ENCODE results near the gene EXT2. TPM values are rescaled to one million over a fixed set of nuclear protein-coding genes. Genes with fewer than 3 reads are reported as not detected.

The EXT2 gene
- total RNA-seq, 4 donors from 2014 or later = 47.8 to 80.4 (median 68.0) TPM

DNA sequence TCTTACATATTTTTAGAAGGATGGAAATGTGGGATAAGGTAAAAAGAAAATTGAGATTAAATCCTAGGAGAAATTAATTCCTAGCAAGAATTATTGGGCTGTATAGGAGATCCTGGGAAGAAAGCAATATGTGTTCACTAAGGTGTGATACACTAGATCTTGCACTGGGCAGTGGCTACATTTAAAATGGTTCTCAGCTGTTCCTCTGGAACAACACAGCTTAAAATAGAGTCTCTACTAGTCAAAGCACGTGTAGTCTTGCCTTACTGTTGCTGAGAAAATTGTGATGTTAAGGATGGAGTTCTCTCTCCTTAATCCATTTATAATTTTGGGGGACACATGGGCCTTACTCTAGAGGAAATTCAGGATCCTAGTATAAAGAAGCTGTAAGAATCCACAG, 54.9 kb downstream of the EXT2 start:
- intact Hi-C loops (cut with DNase I) = no loop called here
- DNase-seq (ENCODE audit: extremely low spot score) = no peak
- peaks cover 6 to 23% (median 7%) of the 10 kb centered on the region in 4 donors for H3K36me3 ChIP-seq
- H3K4me3 ChIP-seq = no peak overlapping the region
- peaks cover 0 to 12% (median 2%) of the 10 kb centered on the region in 4 donors for H3K4me1 ChIP-seq
- TF ChIP-seq, protein P1, sequence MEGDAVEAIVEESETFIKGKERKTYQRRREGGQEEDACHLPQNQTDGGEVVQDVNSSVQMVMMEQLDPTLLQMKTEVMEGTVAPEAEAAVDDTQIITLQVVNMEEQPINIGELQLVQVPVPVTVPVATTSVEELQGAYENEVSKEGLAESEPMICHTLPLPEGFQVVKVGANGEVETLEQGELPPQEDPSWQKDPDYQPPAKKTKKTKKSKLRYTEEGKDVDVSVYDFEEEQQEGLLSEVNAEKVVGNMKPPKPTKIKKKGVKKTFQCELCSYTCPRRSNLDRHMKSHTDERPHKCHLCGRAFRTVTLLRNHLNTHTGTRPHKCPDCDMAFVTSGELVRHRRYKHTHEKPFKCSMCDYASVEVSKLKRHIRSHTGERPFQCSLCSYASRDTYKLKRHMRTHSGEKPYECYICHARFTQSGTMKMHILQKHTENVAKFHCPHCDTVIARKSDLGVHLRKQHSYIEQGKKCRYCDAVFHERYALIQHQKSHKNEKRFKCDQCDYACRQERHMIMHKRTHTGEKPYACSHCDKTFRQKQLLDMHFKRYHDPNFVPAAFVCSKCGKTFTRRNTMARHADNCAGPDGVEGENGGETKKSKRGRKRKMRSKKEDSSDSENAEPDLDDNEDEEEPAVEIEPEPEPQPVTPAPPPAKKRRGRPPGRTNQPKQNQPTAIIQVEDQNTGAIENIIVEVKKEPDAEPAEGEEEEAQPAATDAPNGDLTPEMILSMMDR (IDR thresholded peaks at IDR 0.05) = no peak
- TF ChIP-seq POLR2A (IDR thresholded peaks at IDR 0.05; ENCODE audit: low read depth) = no peak
- no peak for TF ChIP-seq POLR2AphosphoS5 (IDR thresholded peaks at IDR 0.05)
- TF ChIP-seq EP300 (IDR thresholded peaks at IDR 0.05) = no peak
- no peaks in the 10 kb centered on the region for H3K27me3 ChIP-seq
- H3K27ac ChIP-seq (replicated peaks in 1 of 4) = no peak overlapping the region
- H3K9me3 ChIP-seq = no peaks in the 10 kb centered on the region
- WGBS = 68% methylated on average over 1 of the region's 1 CpG

DNA sequence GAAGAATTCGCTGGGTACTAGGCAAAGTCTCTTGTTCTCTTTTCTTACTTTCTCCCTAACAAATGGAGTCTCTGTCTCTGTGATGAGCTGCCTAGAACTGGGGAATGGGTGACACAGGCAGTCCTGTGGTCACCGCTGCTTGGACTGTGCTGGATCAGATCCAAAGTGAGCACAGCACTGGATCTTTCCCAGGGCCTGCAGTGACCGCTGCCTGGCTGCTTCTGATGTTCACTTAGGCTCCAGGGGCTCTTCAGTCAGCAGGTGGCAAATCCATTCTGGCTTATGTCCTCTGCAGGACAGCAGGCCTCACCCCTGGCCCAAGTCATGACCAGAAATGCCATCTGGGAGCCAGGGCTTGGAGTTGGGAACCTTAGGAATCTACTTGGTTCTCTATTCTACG, 61.5 kb downstream of the EXT2 start:
- no peak for DNase-seq (ENCODE audit: extremely low spot score)
- intact Hi-C loops (cut with DNase I) = no loop called here
- Histone ChIP-seq H3K4me1 (peaks cover 0 to 4% (median 0%) of the 10 kb centered on the region in 4 donors), H3K36me3 (peaks cover 0 to 17% (median 12%) of the 10 kb centered on the region in 4 donors), H3K27ac (replicated peaks in 1 of 4) (no peak overlapping the region), H3K27me3 (no peaks in the 10 kb centered on the region), H3K9me3 (no peaks in the 10 kb centered on the region), H3K4me3 (no peak overlapping the region)
- WGBS = 97% methylated on average over 4 of the region's 4 CpGs
- TF ChIP-seq, protein P1 (IDR thresholded peaks at IDR 0.05) = no peak
- TF ChIP-seq EP300 (IDR thresholded peaks at IDR 0.05) = no peak
- no peak for TF ChIP-seq POLR2A (IDR thresholded peaks at IDR 0.05; ENCODE audit: low read depth)
- no peak for TF ChIP-seq POLR2AphosphoS5 (IDR thresholded peaks at IDR 0.05)

DNA sequence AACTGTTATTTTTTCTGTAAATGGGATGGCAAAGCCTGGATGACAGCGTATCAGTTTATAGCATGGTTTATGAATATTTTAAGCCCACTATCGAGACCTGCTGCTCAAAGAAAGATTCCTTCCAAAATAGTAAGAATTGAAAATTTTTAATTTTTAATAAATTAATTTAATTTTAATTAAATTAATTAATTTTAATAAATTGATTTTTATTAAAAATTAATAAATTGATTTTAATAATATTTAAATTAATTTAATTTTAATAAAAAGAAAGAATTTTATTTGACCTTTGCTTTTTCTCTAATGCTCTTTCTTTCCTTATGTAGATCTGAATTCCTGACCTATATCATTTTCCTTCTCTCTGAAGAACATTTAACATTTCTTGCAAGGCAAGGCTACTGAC, 62.9 kb downstream of the EXT2 start:
- WGBS = 99% methylated on average over 2 of the region's 2 CpGs
- Histone ChIP-seq H3K27me3 (no peaks in the 10 kb centered on the region), H3K9me3 (no peaks in the 10 kb centered on the region), H3K4me1 (peaks cover 0 to 4% (median under 1%) of the 10 kb centered on the region in 4 donors), H3K4me3 (no peak overlapping the region), H3K27ac (replicated peaks in 1 of 4) (no peak overlapping the region), H3K36me3 (peaks cover 0 to 17% (median 12%) of the 10 kb centered on the region in 4 donors)
- intact Hi-C loops (cut with DNase I) = no loop called here
- no peak for TF ChIP-seq EP300 (IDR thresholded peaks at IDR 0.05)
- TF ChIP-seq, protein P1 (IDR thresholded peaks at IDR 0.05) = no peak
- TF ChIP-seq POLR2AphosphoS5 (IDR thresholded peaks at IDR 0.05) = no peak
- TF ChIP-seq POLR2A (IDR thresholded peaks at IDR 0.05; ENCODE audit: low read depth) = no peak
- DNase-seq (ENCODE audit: extremely low spot score) = no peak

DNA sequence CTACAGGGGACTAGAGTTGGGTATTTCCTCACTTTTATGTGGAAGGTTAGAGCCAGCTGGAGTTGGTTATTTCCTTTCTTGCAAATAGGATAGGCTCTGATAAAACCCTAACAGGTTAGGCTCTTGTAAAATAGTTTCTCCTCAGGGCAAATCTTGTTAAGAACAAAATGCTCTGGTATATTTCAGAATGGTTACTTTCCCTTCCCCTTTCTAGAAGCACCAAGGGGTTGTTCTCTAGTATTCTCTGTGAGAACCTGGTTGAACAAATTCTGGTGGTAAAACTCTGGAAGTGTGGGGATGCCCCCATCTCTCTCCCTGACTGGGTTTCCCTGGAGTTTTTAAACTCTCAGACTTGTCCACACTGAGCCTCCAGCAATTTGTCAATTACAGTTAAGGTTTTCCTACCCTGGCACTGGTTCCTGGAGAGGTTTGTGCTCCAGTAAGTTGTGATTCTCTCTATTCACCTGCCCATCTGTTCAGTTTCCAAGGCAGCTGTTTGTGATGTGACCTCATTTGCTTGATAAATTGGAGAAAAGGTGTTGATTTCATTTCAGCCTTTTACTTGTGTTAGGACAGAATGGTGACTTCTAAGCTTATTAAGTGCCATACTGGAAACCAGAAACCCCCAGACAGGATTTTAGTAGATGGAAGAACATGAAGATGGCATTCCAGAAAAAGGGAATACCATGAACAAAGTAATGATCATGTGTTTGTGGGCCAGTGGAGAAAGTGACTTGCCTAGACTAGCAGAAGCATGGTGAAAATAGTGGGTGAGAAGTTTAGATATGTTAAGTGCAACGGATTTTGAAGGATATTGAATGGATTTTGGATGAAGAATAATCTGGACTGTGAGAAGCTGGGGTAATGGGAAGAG, 64.6 kb downstream of the EXT2 start:
- Histone ChIP-seq H3K36me3 (peaks cover 0 to 17% (median 12%) of the 10 kb centered on the region in 4 donors), H3K27ac (replicated peaks in 1 of 4) (no peak overlapping the region), H3K27me3 (no peaks in the 10 kb centered on the region), H3K9me3 (no peaks in the 10 kb centered on the region), H3K4me3 (no peak overlapping the region), H3K4me1 (peaks cover 0 to 7% (median 2%) of the 10 kb centered on the region in 4 donors)
- DNase-seq (ENCODE audit: extremely low spot score) = no peak
- TF ChIP-seq EP300 (IDR thresholded peaks at IDR 0.05) (no peak), POLR2A (IDR thresholded peaks at IDR 0.05; ENCODE audit: low read depth) (no peak), POLR2AphosphoS5 (IDR thresholded peaks at IDR 0.05) (no peak)
- intact Hi-C loops (cut with DNase I) = no loop called here
- WGBS = 88% methylated on average over 1 of the region's 1 CpG

DNA sequence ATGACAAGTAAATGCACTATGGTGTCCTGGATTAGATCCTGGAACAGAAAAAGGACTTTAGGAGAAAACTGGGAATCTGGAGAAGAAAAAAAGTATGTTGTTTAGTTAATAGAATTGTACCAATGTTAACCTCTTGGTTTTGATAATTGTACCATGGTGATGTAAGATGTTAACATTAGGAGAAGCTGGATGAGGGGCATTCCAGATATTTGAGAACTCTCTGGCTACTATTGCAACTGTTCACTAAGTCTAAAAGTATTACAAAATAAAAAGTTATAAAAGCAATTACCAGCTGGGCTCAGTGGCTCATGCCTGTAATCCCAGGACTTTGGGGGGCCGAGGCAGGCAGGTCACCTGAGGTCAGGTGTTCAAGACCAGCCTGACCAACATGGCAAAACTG, 66.5 kb downstream of the EXT2 start:
- H3K9me3 ChIP-seq = no peaks in the 10 kb centered on the region
- no peaks in the 10 kb centered on the region for H3K27me3 ChIP-seq
- peaks cover 0 to 12% (median 9%) of the 10 kb centered on the region in 4 donors for H3K36me3 ChIP-seq
- H3K4me1 ChIP-seq = peaks cover 4 to 17% (median 12%) of the 10 kb centered on the region in 4 donors
- no peak for DNase-seq (ENCODE audit: extremely low spot score)
- no peak overlapping the region for H3K27ac ChIP-seq (replicated peaks in 1 of 4)
- no peak for TF ChIP-seq EP300 (IDR thresholded peaks at IDR 0.05)
- TF ChIP-seq, protein P1 (IDR thresholded peaks at IDR 0.05) = no peak
- no peak for TF ChIP-seq POLR2A (IDR thresholded peaks at IDR 0.05; ENCODE audit: low read depth)
- TF ChIP-seq POLR2AphosphoS5 (IDR thresholded peaks at IDR 0.05) = no peak
- H3K4me3 ChIP-seq = no peak overlapping the region
- intact Hi-C loops (cut with DNase I) = no loop called here
- 82% methylated on average over 1 of the region's 1 CpG for WGBS
